Measurements from ENCODE around the gene PDCD6IP.

The PDCD6IP gene

GRCh38 chr3:33786565-33787327 lies 11.7 kb upstream of the PDCD6IP start:
- peak overlapping the region; percentile 2 to 30 for H3K4me3 ChIP-seq (replicated peaks in 1 of 2; ENCODE audit: low read depth in 2 of 2, low read length in 2 of 2)
- no peak for DNase-seq (ENCODE audit: low read depth in 2 of 2)
- TF ChIP-seq CTCF (IDR thresholded peaks at IDR 0.05; ENCODE audit: low read depth, low read length), result no peak

- TF ChIP-seq CTCF (IDR thresholded peaks at IDR 0.05; ENCODE audit: low read depth, low read length), result peak; percentile 89
- peak overlapping the region; percentile 2 to 30 for H3K4me3 ChIP-seq (replicated peaks in 1 of 2; ENCODE audit: low read depth in 2 of 2, low read length in 2 of 2)
- peak; percentile 82 for DNase-seq (ENCODE audit: low read depth in 2 of 2)
Observed at GRCh38 chr3:33787328-33788009, 11.0 kb upstream of the PDCD6IP start.

- H3K4me3 ChIP-seq (replicated peaks in 1 of 2; ENCODE audit: low read depth in 2 of 2, low read length in 2 of 2), result no peak overlapping the region
- TF ChIP-seq CTCF (IDR thresholded peaks at IDR 0.05; ENCODE audit: low read depth, low read length), result no peak
- no peak for DNase-seq (ENCODE audit: low read depth in 2 of 2)
Observed at GRCh38 chr3:33789183-33789954, 9.1 kb upstream of the PDCD6IP start.

- H3K4me3 ChIP-seq (replicated peaks in 1 of 2; ENCODE audit: low read depth in 2 of 2, low read length in 2 of 2), result no peak overlapping the region
- no peak for DNase-seq (ENCODE audit: low read depth in 2 of 2)
- no peak for TF ChIP-seq CTCF (IDR thresholded peaks at IDR 0.05; ENCODE audit: low read depth, low read length)
Observed at GRCh38 chr3:33790091-33790490, 8.3 kb upstream of the PDCD6IP start.

- DNase-seq (ENCODE audit: low read depth in 2 of 2), result peak in 1 of 2 donors; percentile 70
- H3K4me3 ChIP-seq (replicated peaks in 1 of 2; ENCODE audit: low read depth in 2 of 2, low read length in 2 of 2), result no peak overlapping the region
- TF ChIP-seq CTCF (IDR thresholded peaks at IDR 0.05; ENCODE audit: low read depth, low read length), result no peak
Observed at GRCh38 chr3:33791477-33792166, 6.8 kb upstream of the PDCD6IP start.

GRCh38 chr3:33792167-33792892 lies 6.1 kb upstream of the PDCD6IP start:
- DNase-seq (ENCODE audit: low read depth in 2 of 2), result no peak
- no peak overlapping the region for H3K4me3 ChIP-seq (replicated peaks in 1 of 2; ENCODE audit: low read depth in 2 of 2, low read length in 2 of 2)
- TF ChIP-seq CTCF (IDR thresholded peaks at IDR 0.05; ENCODE audit: low read depth, low read length), result no peak
